IMR-90 (cell line): ENCODE data around the gene ELP4. TPM values are rescaled to one million over a fixed set of nuclear protein-coding genes. Genes with fewer than 3 reads are reported as not detected.

ENCODE experiments used
- ATAC-seq: fragments of 200-7000 bp; cut with Tn5 transposase; 2 replicates; pipeline ENCODE4 v1.9.1; 2020; ENCODE audit warnings: low read depth, mild to moderate bottlenecking, moderate library complexity
- BruUV-seq: library from RNA; stranded (reverse); fragments of 400-500 nt; replicated peaks from 2 replicates; lab custom pipeline; 2021; lab: Mats Ljungman, UMichigan
- CTCF ChIA-PET: fragments of 300-600 bp; formaldehyde crosslinking; extraction: SDS; loops from one replicate; lab custom pipeline; 2021; ENCODE audit warnings: antibody characterized with exemption; lab: Yijun Ruan, JAX
- POLR2A ChIA-PET: fragments of 300-600 bp; sonication (Branson Sonifier 250); formaldehyde crosslinking; loops from one replicate; lab custom pipeline; 2022; ENCODE audit warnings: antibody characterized with exemption; ENCODE audit not compliant: unreplicated experiment; lab: Charles Lee
- DNase-seq: peaks from one replicate; pipeline ENCODE4 v3.0.0; 2013
- H2AFZ ChIP-seq: replicated peaks from 2 replicates; pipeline ENCODE3; 2013; ENCODE audit warnings: low read length, mild to moderate bottlenecking; ENCODE audit not compliant: poor library complexity
- H2AK5ac ChIP-seq: 2 replicates; pipeline ENCODE4 v1.6.1; 2013; ENCODE audit warnings: low read depth, low read length, inconsistent platforms
- H2AK9ac ChIP-seq: replicated peaks from 2 replicates; pipeline ENCODE3; 2013; ENCODE audit warnings: mild to moderate bottlenecking, low read depth, low read length, moderate library complexity; ENCODE audit not compliant: poor library complexity
- H2BK120ac ChIP-seq: 2 replicates; pipeline ENCODE4 v1.6.1; 2013; ENCODE audit warnings: low read depth, low read length, inconsistent platforms
- H2BK15ac ChIP-seq: 3 replicates; pipeline ENCODE4 v1.6.1; 2013; ENCODE audit warnings: low read depth, low read length, inconsistent platforms
- H2BK20ac ChIP-seq: 2 replicates; pipeline ENCODE4 v1.6.1; 2013; ENCODE audit warnings: low read depth, mild to moderate bottlenecking, inconsistent platforms, low read length, moderate library complexity
- H2BK5ac ChIP-seq: 2 replicates; pipeline ENCODE4 v1.6.1; 2013; ENCODE audit warnings: mild to moderate bottlenecking, low read depth, low read length, inconsistent platforms; ENCODE audit not compliant: poor library complexity, severe bottlenecking
- H3K14ac ChIP-seq: replicated peaks from 2 replicates; pipeline ENCODE4 v1.6.1; 2013; ENCODE audit warnings: low read depth, low read length, inconsistent platforms
- H3K18ac ChIP-seq: 2 replicates; pipeline ENCODE4 v1.6.1; 2013; ENCODE audit warnings: low read depth, low read length, control low read depth
- H3K23ac ChIP-seq: 2 replicates; pipeline ENCODE4 v1.6.1; 2013; ENCODE audit warnings: low read depth, low read length, inconsistent platforms
- H3K27ac ChIP-seq: 2 replicates; pipeline ENCODE4 v1.5.1; 2013; ENCODE audit warnings: mild to moderate bottlenecking, control low read depth, low read length; ENCODE audit not compliant: insufficient read depth
- H3K27me3 ChIP-seq: 2 replicates; pipeline ENCODE4 v1.6.1; 2013; ENCODE audit warnings: low read length; ENCODE audit not compliant: control insufficient read depth, insufficient read depth
- H3K36me3 ChIP-seq: 2 replicates; pipeline ENCODE4 v1.6.1; 2013; ENCODE audit warnings: low read length, mixed read lengths; ENCODE audit not compliant: control insufficient read depth, insufficient read depth
- H3K4ac ChIP-seq: 2 replicates; pipeline ENCODE4 v1.6.1; 2013; ENCODE audit warnings: low read depth, low read length, inconsistent platforms
- H3K4me1 ChIP-seq: 2 replicates; pipeline ENCODE4 v1.6.1; 2013; ENCODE audit warnings: low read length, mixed read lengths; ENCODE audit not compliant: control insufficient read depth, insufficient read depth
- H3K4me2 ChIP-seq: 2 replicates; pipeline ENCODE4 v1.6.1; 2013; ENCODE audit warnings: low read depth, mild to moderate bottlenecking, control low read depth, low read length, moderate library complexity
- H3K4me3 ChIP-seq: 2 replicates; pipeline ENCODE4 v1.5.1; 2013; ENCODE audit warnings: low read depth, mild to moderate bottlenecking, control low read depth, low read length, moderate library complexity; ENCODE audit not compliant: insufficient read depth
- H3K56ac ChIP-seq: 2 replicates; pipeline ENCODE4 v1.6.1; 2013; ENCODE audit warnings: low read length, inconsistent platforms; ENCODE audit not compliant: insufficient read depth; ENCODE audit errors: extremely low read depth
- H3K79me1 ChIP-seq, 2 experiments: 2 replicates each; pipeline ENCODE4 v1.6.1; 2013; ENCODE audit warnings: low read length in 2 of 2, inconsistent platforms in 1 of 2, low read depth in 1 of 2
- H3K9ac ChIP-seq: 2 replicates; pipeline ENCODE4 v1.6.1; 2013; ENCODE audit warnings: low read depth, low read length, control low read depth
- H3K9me1 ChIP-seq: 2 replicates; pipeline ENCODE4 v1.6.1; 2013; ENCODE audit warnings: low read length, inconsistent platforms; ENCODE audit not compliant: insufficient read depth
- H3K9me3 ChIP-seq: 2 replicates; pipeline ENCODE4 v1.6.1; 2013; ENCODE audit warnings: low read length; ENCODE audit not compliant: control insufficient read depth, insufficient read depth
- H4K20me1 ChIP-seq: 2 replicates; pipeline ENCODE4 v1.6.1; 2013; ENCODE audit warnings: low read length, inconsistent platforms; ENCODE audit not compliant: insufficient read depth
- H4K5ac ChIP-seq: 2 replicates; pipeline ENCODE4 v1.6.1; 2013; ENCODE audit warnings: mild to moderate bottlenecking, low read depth, low read length, control low read depth
- H4K8ac ChIP-seq, 2 experiments: 2 replicates each; pipeline ENCODE4 v1.6.1; 2013; ENCODE audit warnings: low read depth in 2 of 2, low read length in 2 of 2, control low read depth in 1 of 2, inconsistent platforms in 1 of 2
- H4K91ac ChIP-seq: 2 replicates; pipeline ENCODE4 v1.6.1; 2013; ENCODE audit warnings: low read depth, low read length, inconsistent platforms; ENCODE audit not compliant: insufficient read depth
- CEBPB ChIP-seq: IDR thresholded peaks from 2 replicates; pipeline ENCODE4 v1.6.1; 2012; ENCODE audit warnings: low read depth, low read length, improper control_type of control experiment
- CHD1 ChIP-seq: IDR thresholded peaks from 2 replicates; pipeline ENCODE4 v1.6.1; 2012; ENCODE audit warnings: low read depth, low read length, improper control_type of control experiment
- MAFK ChIP-seq: IDR thresholded peaks from 2 replicates; pipeline ENCODE4 v1.6.1; 2012; ENCODE audit warnings: low read depth, low read length, improper control_type of control experiment
- MAZ ChIP-seq: IDR thresholded peaks from 2 replicates; pipeline ENCODE4 v1.6.1; 2012; ENCODE audit warnings: low read depth, mild to moderate bottlenecking, low read length, improper control_type of control experiment, moderate library complexity, borderline replicate concordance
- NFE2L2 ChIP-seq: fragments of 150-350 bp; IDR thresholded peaks from 2 replicates; pipeline ENCODE4 v1.6.1; 2016; ENCODE audit warnings: low read depth, mild to moderate bottlenecking, low read length
- POLR2A ChIP-seq: IDR thresholded peaks from 2 replicates; pipeline ENCODE4 v1.6.1; 2012; ENCODE audit warnings: mild to moderate bottlenecking, low read depth, low read length
- RAD21 ChIP-seq: IDR thresholded peaks from 2 replicates; pipeline ENCODE4 v1.6.1; 2012; ENCODE audit warnings: low read length, improper control_type of control experiment
- RCOR1 ChIP-seq: IDR thresholded peaks from 2 replicates; pipeline ENCODE4 v1.6.1; 2012; ENCODE audit warnings: mild to moderate bottlenecking, low read length, improper control_type of control experiment; ENCODE audit not compliant: insufficient replicate concordance
- RFX5 ChIP-seq: IDR thresholded peaks from 2 replicates; pipeline ENCODE4 v1.8.0; 2012; ENCODE audit warnings: low read depth, mild to moderate bottlenecking, low read length, moderate library complexity
- SMC3 ChIP-seq: fragments of 150-350 bp; IDR thresholded peaks from 2 replicates; pipeline ENCODE4 v1.6.1; 2016; ENCODE audit warnings: low read depth, mild to moderate bottlenecking, antibody characterized with exemption, low read length, moderate library complexity
- WGBS, 2 experiments: methylation state at CpG; one replicate each; pipeline versions ENCODE4 v1.1.5 to v1.1.7; 2013; ENCODE audit warnings: missing lambda C conversion rate in 2 of 2; ENCODE audit not compliant: insufficient read length in 1 of 2; ENCODE audit errors: extremely low coverage in 2 of 2; 5-methylcytosine and 5-hydroxymethylcytosine counted together
- dilution Hi-C: fragments of 300-500 bp; cut with HindIII; formaldehyde crosslinking; loops from one replicate; pipeline ENCODE4 v1.14.3; 2018; ENCODE audit warnings: low sequenced_read_pairs; ENCODE audit not compliant: unreplicated experiment
- in situ Hi-C: fragments of 300-500 bp; cut with MboI; formaldehyde crosslinking; loops from 3 replicates; pipeline ENCODE4 v1.14.3; 2019; ENCODE audit warnings: low sequenced_read_pairs, inconsistent platforms, mixed read lengths
- intact Hi-C: fragments of 100-400 bp; cut with micrococcal nuclease; formaldehyde crosslinking; loops from 2 replicates; pipeline ENCODE4 v1.10.0; 2022
- polyA plus RNA-seq, 3 experiments: library from polyadenylated mRNA; depleted of rRNA; stranded (reverse); fragments of >200 nt; gene quantifications; 2 replicates each; pipeline ENCODE4 v1.2.3, GENCODE V29; 2012; ENCODE audit warnings: low replicate concordance in 1 of 3
- total RNA-seq: library from RNA; depleted of rRNA; stranded (reverse); fragments of >200 nt; gene quantifications from 2 replicates; pipeline ENCODE4 v1.2.3, GENCODE V29; 2012
- TF ChIP-seq, protein P1 (sequence below): conservative IDR thresholded peaks from 2 replicates; pipeline ENCODE4 v1.5.1; 2012; ENCODE audit warnings: mild to moderate bottlenecking, low read depth, low read length, improper control_type of control experiment
- TF ChIP-seq, protein P2 (sequence below): fragments of 150-350 bp; IDR thresholded peaks from 2 replicates; pipeline ENCODE4 v1.6.1; 2017; ENCODE audit warnings: mild to moderate bottlenecking, antibody characterized with exemption, low read length, low read depth
- TF ChIP-seq, protein P3 (sequence below): fragments of 150-350 bp; IDR thresholded peaks from 2 replicates; pipeline ENCODE4 v1.6.1; 2016; ENCODE audit warnings: low read depth, mild to moderate bottlenecking, low read length, moderate library complexity, borderline replicate concordance

Gene ELP4
- total and polyA plus RNA-seq, 2 of the 4 experiments (the other 2 are of a cell fraction) = 8.4 to 20.4 TPM

DNA sequence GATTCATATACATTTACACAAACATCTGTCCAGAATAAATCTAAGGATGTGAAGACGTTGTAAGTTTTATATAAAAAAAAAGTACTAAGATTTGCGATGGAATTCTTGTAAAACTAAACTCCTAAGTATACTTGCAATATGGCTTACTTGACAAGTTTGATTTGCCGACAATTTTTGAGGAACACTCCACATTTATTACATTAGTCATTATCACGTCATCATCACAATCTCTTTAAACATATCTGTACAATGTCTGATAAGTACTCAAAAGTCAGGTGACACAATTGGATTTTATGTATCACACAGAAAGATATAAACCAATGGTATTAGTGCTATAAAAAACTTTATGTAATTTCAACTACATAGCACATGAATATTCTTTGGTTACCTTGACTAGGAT, 30.5 kb upstream of the ELP4 start:
- no peak overlapping the region for H4K91ac ChIP-seq

More for the DNA sequence above, 30.5 kb upstream of the ELP4 start:
- no peaks in the 10 kb centered on the region for H3K9me1 ChIP-seq
- no CpG with 5 or more reads among the region's 4 CpGs for WGBS, 2 experiments
- dilution Hi-C loops = no loop called here
- H3K4me2 ChIP-seq = no peak overlapping the region
- H3K4me3 ChIP-seq = no peak overlapping the region
- no peak overlapping the region for H4K8ac ChIP-seq
- no peak overlapping the region for H2AK9ac ChIP-seq
- H3K36me3 ChIP-seq = no peaks in the 10 kb centered on the region
- peaks cover 0 to 3% of the 10 kb centered on the region in 2 experiments; a peak in 2 of 4 replicates for H3K79me1 ChIP-seq
- no peak overlapping the region for H2AK5ac ChIP-seq
- no peak overlapping the region for H3K14ac ChIP-seq
- H3K9me3 ChIP-seq = no peaks in the 10 kb centered on the region
- TF ChIP-seq CEBPB (no peak), RAD21 (no peak), POLR2A (no peak), CHD1 (no peak), RFX5 (no peak), MAFK (no peak), SMC3 (no peak), RCOR1 (no peak), MAZ (no peak), NFE2L2 (no peak)
- TF ChIP-seq, protein P1, sequence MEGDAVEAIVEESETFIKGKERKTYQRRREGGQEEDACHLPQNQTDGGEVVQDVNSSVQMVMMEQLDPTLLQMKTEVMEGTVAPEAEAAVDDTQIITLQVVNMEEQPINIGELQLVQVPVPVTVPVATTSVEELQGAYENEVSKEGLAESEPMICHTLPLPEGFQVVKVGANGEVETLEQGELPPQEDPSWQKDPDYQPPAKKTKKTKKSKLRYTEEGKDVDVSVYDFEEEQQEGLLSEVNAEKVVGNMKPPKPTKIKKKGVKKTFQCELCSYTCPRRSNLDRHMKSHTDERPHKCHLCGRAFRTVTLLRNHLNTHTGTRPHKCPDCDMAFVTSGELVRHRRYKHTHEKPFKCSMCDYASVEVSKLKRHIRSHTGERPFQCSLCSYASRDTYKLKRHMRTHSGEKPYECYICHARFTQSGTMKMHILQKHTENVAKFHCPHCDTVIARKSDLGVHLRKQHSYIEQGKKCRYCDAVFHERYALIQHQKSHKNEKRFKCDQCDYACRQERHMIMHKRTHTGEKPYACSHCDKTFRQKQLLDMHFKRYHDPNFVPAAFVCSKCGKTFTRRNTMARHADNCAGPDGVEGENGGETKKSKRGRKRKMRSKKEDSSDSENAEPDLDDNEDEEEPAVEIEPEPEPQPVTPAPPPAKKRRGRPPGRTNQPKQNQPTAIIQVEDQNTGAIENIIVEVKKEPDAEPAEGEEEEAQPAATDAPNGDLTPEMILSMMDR = no peak
- TF ChIP-seq, protein P2, sequence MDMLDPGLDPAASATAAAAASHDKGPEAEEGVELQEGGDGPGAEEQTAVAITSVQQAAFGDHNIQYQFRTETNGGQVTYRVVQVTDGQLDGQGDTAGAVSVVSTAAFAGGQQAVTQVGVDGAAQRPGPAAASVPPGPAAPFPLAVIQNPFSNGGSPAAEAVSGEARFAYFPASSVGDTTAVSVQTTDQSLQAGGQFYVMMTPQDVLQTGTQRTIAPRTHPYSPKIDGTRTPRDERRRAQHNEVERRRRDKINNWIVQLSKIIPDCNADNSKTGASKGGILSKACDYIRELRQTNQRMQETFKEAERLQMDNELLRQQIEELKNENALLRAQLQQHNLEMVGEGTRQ = no peak
- TF ChIP-seq, protein P3, sequence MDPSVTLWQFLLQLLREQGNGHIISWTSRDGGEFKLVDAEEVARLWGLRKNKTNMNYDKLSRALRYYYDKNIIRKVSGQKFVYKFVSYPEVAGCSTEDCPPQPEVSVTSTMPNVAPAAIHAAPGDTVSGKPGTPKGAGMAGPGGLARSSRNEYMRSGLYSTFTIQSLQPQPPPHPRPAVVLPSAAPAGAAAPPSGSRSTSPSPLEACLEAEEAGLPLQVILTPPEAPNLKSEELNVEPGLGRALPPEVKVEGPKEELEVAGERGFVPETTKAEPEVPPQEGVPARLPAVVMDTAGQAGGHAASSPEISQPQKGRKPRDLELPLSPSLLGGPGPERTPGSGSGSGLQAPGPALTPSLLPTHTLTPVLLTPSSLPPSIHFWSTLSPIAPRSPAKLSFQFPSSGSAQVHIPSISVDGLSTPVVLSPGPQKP = no peak
- H3K56ac ChIP-seq = no peak overlapping the region
- no peak overlapping the region for H2BK15ac ChIP-seq
- H2BK120ac ChIP-seq = no peak overlapping the region
- H3K27ac ChIP-seq = no peak overlapping the region
- no peak overlapping the region for H3K4ac ChIP-seq
- H3K4me1 ChIP-seq = no peaks in the 10 kb centered on the region
- no peak overlapping the region for H4K5ac ChIP-seq
- no peak overlapping the region for H3K23ac ChIP-seq
- ChIA-PET CTCF (no interaction called here), POLR2A (no interaction called here)
- no peak overlapping the region for H2AFZ ChIP-seq
- H2BK20ac ChIP-seq = no peak overlapping the region
- BruUV-seq = no TSS peak
- ATAC-seq (no peak), DNase-seq (no peak)
- no peak overlapping the region for H2BK5ac ChIP-seq
- no peaks in the 10 kb centered on the region for H4K20me1 ChIP-seq
- no peak overlapping the region for H3K18ac ChIP-seq
- in situ Hi-C loops = no loop called here
- intact Hi-C loops = no loop called here
- H3K27me3 ChIP-seq = no peaks in the 10 kb centered on the region
- H3K9ac ChIP-seq = no peak overlapping the region
